Measurements from ENCODE around the gene CD160.
"Not testable (repeated sequence)": the region's sequence is repeated elsewhere in the genome, so short reads cannot be mapped to it uniquely, and the experiment has no call there.

Gene CD160

DNA sequence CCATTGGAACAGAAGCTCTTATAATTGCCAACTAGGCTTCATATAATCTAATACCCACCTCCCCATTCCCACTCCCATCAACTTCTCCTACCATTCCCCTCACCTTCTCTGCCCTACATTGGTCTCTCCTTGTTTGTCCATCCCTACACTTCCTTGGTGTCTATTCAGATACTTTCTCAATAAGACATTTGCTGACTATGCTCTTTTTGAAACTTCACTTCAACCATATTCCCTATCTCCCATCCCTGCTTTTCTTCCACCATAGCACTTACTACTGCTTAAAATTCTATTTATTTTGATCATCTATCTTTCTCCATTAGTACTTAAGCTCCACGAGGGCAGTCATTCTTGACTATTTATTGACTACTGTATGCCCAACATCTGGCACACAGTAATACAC, 40.4 kb downstream of the CD160 start:
- peaks cover 3% of the 10 kb centered on the region for H3K9me3 ChIP-seq (ENCODE audit: control insufficient read depth, insufficient read depth, low read length)
- no peak overlapping the region for H3K9ac ChIP-seq (ENCODE audit: low read depth, low read length)
- H3K36me3 ChIP-seq (ENCODE audit: insufficient read depth, low read length), result no peaks in the 10 kb centered on the region; the same call in 1 of the 2 replicates
- no peaks in the 10 kb centered on the region for H3K4me1 ChIP-seq (ENCODE audit: insufficient read depth, low read length)

DNA sequence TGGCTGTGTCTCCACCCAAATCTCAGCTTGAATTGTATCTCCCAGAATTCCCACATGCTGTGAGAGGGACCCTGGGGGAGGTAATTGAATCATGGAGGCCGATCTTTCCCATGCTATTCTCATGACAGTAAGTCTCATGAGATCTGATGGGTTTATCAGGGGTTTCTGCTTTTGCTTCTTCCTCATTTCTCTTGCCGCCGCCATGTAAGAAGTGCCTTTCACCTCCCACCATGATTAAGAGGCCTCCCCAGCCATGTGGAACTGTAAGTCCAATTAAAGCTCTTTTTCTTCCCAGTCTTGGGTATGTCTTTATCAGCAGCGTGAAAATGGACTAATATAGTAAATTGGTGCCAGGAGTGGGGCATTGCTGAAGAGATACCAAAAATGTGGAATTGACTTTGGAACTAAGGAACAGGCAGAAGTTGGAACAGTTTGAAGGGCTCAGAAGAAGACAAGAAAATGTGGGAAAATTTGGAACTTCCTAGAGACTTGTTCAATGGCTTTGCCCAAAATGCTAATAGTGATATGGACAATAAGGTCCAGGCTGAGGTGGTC, 41.2 kb downstream of the CD160 start:
- not testable (repeated sequence) for H3K36me3 ChIP-seq (ENCODE audit: insufficient read depth, low read length); H3K9me3 ChIP-seq (ENCODE audit: control insufficient read depth, insufficient read depth, low read length); H3K4me1 ChIP-seq (ENCODE audit: insufficient read depth, low read length); H3K9ac ChIP-seq (ENCODE audit: low read depth, low read length)

DNA sequence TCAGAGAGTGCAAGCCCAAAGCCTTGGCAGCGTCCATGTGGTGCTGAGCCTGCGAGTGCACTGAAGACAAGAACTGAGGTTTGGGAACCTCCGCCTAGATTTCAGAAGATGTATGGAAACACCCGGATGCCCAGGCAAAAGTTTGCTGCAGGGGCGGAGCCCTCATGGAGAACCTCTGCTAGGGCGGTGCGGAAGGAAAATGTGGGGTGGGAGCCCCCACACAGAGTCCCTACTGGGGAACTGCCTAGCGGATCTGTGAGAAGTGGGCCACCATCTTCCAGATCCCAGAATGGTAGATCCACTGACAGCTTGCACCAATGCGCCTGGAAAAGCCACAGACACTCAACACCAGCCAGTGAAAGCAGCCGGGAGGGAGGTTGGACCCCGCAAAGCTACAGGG, 42.2 kb downstream of the CD160 start:
- H3K36me3 ChIP-seq (ENCODE audit: insufficient read depth, low read length); H3K9me3 ChIP-seq (ENCODE audit: control insufficient read depth, insufficient read depth, low read length); H3K9ac ChIP-seq (ENCODE audit: low read depth, low read length); H3K4me1 ChIP-seq (ENCODE audit: insufficient read depth, low read length): not testable (repeated sequence)

DNA sequence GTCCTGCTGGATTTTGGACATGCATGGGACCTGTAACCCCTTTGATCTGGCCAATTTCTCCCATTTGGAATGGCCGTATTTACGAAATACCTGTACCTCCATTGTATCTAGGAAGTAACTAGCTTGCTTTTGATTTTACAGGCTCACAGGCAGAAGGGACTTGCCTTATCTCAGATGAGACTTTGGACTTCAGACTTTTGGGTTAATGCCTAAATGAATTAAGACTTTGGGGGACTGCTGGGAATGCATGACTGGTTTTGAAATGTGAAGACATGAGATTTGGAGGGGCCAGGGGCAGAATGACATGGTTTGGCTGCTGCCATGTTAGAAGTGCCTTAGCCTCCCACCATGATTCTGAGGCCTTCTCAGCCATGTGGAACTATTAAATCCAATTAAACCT, 42.7 kb downstream of the CD160 start:
- not testable (repeated sequence) for H3K36me3 ChIP-seq (ENCODE audit: insufficient read depth, low read length); H3K9ac ChIP-seq (ENCODE audit: low read depth, low read length); H3K9me3 ChIP-seq (ENCODE audit: control insufficient read depth, insufficient read depth, low read length); H3K4me1 ChIP-seq (ENCODE audit: insufficient read depth, low read length)

DNA sequence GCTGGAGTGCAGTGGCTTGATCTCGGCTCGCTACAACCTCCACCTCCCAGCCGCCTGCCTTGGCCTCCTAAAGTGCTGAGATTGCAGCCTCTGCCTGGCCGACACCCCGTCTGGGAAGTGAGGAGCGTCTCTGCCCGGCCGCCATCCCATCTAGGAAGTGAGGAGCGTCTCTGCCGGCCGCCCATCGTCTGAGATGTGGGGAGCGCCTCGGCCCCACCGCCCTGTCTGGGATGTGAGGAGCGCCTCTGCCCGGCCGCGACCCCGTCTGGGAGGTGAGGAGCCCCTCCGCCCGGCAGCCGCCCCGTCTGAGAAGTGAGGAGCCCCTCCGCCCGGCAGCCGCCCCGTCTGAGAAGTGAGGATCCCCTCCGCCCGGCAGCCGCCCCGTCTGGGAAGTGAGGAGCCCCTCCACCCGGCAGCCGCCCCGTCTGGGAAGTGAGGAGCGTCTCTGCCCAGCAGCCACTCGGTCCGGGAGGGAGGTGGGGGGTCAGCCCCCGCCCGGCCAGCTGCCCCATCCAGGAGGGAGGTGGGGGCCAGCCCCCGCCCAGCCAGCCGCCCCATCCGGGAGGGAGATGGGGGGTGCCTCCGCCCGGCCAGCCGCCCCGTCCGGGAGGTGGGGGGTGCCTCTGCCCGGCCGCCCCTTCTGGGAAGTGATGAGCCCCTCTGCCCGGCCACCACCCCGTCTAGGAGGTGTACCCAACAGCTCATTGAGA, 45.1 kb downstream of the CD160 start:
- not testable (repeated sequence) for H3K36me3 ChIP-seq (ENCODE audit: insufficient read depth, low read length); H3K9me3 ChIP-seq (ENCODE audit: control insufficient read depth, insufficient read depth, low read length); H3K4me1 ChIP-seq (ENCODE audit: insufficient read depth, low read length); H3K9ac ChIP-seq (ENCODE audit: low read depth, low read length)

DNA sequence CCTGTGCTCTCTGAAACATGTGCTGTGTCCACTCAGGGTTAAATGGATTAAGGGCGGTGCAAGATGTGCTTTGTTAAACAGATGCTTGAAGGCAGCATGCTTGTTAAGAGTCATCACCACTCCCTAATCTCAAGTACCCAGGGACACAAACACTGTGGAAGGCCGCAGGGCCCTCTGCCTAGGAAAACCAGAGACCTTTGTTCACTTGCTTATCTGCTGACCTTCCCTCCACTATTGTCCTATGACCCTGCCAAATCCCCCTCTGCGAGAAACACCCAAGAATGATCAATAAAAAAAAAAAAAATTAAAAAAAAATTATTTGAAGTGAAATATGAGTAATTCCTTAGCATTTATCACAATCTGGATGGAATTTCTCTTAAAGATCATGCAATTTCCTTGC, 45.8 kb downstream of the CD160 start:
- H3K9ac ChIP-seq (ENCODE audit: low read depth, low read length); H3K9me3 ChIP-seq (ENCODE audit: control insufficient read depth, insufficient read depth, low read length); H3K4me1 ChIP-seq (ENCODE audit: insufficient read depth, low read length); H3K36me3 ChIP-seq (ENCODE audit: insufficient read depth, low read length): not testable (repeated sequence)

DNA sequence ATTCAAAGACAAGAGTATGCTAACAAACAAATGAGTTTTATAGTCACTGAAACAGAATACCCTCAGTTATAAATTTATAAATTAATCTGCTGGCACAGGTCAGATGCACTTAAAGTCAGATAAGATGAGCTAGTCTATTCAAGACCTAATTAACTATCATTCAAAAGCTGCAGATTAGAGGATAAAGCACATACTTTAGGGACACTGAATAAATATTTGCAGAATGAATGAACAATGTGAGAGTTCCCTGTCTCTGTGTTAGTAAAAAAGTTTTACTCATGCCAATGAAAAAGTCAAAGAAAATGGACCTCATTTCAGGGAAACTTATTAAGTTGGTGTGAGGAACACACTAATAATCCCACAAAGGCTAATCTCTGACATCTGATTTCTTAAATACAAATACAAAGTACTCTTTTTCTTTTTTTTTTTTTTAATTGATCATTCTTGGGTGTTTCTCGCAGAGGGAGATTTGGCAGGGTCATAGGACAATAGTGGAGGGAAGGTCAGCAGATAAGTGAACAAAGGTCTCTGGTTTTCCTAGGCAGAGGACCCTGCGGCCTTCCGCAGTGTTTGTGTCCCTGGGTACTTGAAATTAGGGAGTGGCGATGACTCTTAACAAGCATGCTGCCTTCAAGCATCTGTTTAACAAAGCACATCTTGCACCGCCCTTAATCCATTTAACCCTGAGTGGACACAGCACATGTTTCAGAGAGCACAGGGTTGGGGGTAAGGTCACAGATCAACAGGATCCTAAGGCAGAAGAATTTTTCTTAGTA, 46.5 kb downstream of the CD160 start:
- H3K9me3 ChIP-seq (ENCODE audit: control insufficient read depth, insufficient read depth, low read length), result not testable (repeated sequence)

DNA sequence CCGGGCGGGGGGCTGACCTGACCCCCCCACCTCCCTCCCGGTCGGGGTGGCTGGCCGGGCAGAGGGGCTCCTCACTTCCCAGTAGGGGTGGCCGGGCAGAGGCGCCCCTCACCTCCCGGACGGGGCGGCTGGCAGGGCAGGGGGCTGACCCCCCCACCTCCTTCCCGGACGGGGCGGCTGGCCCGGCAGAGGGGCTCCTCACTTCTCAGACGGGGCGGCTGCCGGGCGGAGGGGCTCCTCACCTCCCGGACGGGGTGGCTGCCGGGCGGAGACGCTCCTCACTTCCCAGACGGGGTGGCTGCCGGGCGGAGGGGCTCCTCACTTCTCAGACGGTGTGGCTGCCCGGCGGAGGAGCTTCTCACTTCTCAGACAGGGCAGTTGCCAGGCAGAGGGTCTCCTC, 47.6 kb downstream of the CD160 start:
- H3K36me3 ChIP-seq (ENCODE audit: insufficient read depth, low read length); H3K9me3 ChIP-seq (ENCODE audit: control insufficient read depth, insufficient read depth, low read length); H3K4me1 ChIP-seq (ENCODE audit: insufficient read depth, low read length); H3K9ac ChIP-seq (ENCODE audit: low read depth, low read length): not testable (repeated sequence)

More for the DNA sequence above, 46.5 kb downstream of the CD160 start:
- H3K4me1 ChIP-seq (ENCODE audit: insufficient read depth, low read length); H3K9ac ChIP-seq (ENCODE audit: low read depth, low read length); H3K36me3 ChIP-seq (ENCODE audit: insufficient read depth, low read length): not testable (repeated sequence)

DNA sequence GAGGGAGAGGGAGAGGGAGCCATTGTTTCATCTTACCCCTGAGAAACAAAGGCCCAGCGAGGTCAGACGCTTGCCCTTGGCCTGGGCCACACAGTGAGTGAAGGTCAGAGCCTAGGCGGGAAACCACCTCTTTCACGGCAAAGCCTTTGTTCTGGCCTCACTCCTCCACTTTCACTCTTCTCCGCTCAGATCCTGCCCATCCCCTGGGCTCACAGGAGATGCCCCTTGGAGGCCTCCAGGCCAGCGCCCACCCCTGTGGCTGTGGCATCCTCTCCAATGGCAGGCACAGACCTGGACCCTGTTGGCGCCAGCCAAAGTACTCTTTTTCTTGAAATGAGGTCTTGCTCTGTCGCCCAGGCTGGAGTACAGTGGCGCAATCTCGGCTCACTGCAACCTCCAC, 48.7 kb downstream of the CD160 start:
- not testable (repeated sequence) for H3K9me3 ChIP-seq (ENCODE audit: control insufficient read depth, insufficient read depth, low read length); H3K4me1 ChIP-seq (ENCODE audit: insufficient read depth, low read length); H3K9ac ChIP-seq (ENCODE audit: low read depth, low read length); H3K36me3 ChIP-seq (ENCODE audit: insufficient read depth, low read length)

DNA sequence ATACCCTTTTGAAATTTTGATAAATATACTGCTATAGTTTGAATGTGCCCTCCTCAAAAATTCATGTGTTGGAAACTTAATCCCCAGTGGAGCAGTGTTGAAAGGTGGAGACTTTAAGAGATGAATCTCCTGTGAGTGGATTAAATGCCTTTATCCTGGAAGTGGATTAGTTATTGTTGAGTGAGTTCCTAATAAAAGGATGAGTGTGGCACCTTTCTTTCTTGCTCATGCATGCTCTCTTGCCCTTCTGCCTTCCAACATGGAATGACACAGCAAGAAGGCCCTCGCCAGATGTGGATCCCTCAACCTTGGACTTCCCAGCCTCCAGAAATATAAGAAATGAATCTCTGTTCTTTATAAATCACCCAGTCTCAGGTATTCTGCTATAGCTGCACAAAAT, 51.8 kb downstream of the CD160 start:
- no peaks in the 10 kb centered on the region for H3K4me1 ChIP-seq (ENCODE audit: insufficient read depth, low read length)

DNA sequence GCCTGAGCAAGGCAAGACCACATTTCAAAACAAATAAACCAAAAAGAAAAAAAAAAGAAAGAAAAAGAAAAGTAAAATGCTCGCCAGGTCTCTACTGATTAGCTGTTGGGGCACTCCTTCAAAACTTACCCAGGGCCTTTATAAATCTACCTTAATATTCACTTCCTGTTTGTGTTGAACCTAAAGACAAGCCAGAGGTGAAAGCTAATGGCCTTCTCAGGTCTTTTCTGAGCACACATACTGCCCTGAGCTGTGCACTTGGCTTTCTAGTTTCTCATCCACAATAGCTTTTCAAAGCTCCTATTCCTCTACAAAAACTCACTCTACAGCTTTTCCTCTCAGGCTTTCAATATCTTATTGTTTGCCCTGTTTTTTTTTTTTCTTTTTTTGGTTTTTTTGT, 54.1 kb downstream of the CD160 start:
- Histone ChIP-seq H3K9ac (ENCODE audit: low read depth, low read length) (no peak overlapping the region), H3K36me3 (ENCODE audit: insufficient read depth, low read length) (no peaks in the 10 kb centered on the region; the same call in 1 of the 2 replicates), H3K4me1 (ENCODE audit: insufficient read depth, low read length) (no peaks in the 10 kb centered on the region), H3K9me3 (ENCODE audit: control insufficient read depth, insufficient read depth, low read length) (no peaks in the 10 kb centered on the region)

More for the DNA sequence above, 51.8 kb downstream of the CD160 start:
- Histone ChIP-seq H3K9ac (ENCODE audit: low read depth, low read length) (no peak overlapping the region), H3K36me3 (ENCODE audit: insufficient read depth, low read length) (no peaks in the 10 kb centered on the region; the same call in 1 of the 2 replicates), H3K9me3 (ENCODE audit: control insufficient read depth, insufficient read depth, low read length) (no peaks in the 10 kb centered on the region)

DNA sequence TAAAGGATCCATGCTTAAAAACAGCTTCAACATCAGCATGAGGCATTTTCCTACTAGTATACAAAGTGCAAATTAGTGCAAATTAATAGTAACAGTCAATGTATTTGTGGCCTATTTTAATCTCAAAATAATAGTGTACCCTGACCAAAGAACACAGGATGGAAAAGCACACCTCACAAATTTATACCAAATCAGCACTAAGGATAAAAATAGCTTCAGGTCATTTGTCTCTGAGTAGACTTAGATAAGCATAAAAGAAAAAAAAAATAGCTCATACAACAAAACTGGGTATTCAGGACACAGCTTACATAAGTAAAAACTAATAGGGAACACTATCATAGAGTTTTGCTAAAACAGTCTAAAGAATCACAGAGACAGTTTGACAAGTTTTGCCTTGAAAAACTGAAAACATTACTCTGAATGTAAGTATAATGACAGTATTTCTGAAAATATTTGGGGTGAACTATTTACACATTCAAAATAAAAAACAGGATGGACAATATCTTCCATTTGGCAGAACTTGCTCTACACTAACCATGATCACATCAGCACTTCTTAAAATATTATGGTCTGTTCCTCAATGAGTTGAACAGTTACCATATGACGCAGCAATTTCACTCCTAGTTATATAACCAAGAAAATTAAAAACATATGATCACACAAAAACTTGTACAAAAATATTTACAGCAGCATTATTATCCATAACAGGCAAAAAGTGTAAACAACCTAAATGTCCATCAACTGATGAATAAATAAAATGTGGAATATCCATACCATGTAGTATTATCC, 58.3 kb downstream of the CD160 start:
- H3K36me3 ChIP-seq (ENCODE audit: insufficient read depth, low read length), result no peaks in the 10 kb centered on the region
- no peaks in the 10 kb centered on the region; the same call in 1 of the 2 replicates for H3K4me1 ChIP-seq (ENCODE audit: insufficient read depth, low read length)
- no peak overlapping the region for H3K9ac ChIP-seq (ENCODE audit: low read depth, low read length)
- H3K9me3 ChIP-seq (ENCODE audit: control insufficient read depth, insufficient read depth, low read length), result no peaks in the 10 kb centered on the region

DNA sequence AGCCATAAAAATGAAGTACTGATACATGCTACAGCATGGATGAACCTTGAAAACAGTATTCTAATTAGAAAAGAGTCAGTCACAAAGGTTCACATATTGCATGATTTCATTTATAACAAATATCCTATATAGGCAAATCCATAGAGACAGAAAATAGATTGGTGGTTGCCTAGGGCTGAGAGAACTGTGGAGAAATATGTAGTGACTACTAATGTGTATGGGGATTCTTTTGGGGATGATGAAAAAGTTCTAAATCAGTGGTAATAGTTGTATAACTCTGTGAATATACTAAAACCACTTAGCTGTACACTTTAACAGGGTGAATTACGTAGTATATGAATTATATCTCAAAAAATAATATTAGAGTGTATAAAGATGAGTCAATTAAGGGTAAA, 58.8 kb downstream of the CD160 start:
- Histone ChIP-seq H3K4me1 (ENCODE audit: insufficient read depth, low read length) (no peaks in the 10 kb centered on the region; the same call in 1 of the 2 replicates), H3K9me3 (ENCODE audit: control insufficient read depth, insufficient read depth, low read length) (no peaks in the 10 kb centered on the region), H3K9ac (ENCODE audit: low read depth, low read length) (no peak overlapping the region), H3K36me3 (ENCODE audit: insufficient read depth, low read length) (no peaks in the 10 kb centered on the region)

DNA sequence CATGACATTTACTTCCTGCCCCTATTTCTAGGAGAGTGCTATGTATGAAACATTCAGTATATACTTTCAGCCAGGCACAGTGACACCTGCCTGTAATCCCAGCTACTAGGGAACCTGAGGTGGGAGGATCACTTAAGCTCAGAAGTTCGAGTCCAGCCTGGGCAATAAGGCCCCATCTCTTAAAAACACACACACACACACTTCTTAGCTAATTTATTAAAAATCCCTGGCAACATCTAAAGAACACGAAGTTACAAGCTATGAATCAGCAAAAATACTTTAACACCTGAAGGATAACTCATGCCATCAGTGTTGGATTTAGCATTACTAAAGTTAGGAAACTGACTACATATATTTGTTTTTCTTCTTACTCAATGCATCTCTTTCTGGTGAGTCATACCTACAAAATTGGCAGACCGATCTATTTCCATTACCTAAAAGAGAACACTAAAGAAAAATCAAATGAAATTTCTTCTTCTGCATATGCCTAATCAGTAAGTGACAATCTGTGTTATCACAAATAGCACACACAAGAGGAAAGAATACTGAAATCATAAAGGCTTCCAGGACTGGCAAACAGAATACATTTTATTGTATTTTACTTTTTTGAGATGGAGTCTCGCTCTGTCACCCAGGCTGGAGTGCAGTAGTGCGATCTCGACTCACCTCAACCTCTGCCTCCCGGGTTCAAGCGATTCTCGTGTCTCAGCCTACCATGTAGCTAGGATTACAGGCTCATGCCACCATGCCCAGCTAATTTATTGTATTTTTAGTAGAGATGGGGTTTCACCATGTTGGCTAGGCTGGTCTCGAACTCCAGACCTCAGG, 63.2 kb downstream of the CD160 start:
- Histone ChIP-seq H3K4me1 (ENCODE audit: insufficient read depth, low read length) (peaks cover 15% of the 10 kb centered on the region; the same call in 1 of the 2 replicates), H3K9me3 (ENCODE audit: control insufficient read depth, insufficient read depth, low read length) (no peaks in the 10 kb centered on the region), H3K36me3 (ENCODE audit: insufficient read depth, low read length) (no peaks in the 10 kb centered on the region), H3K9ac (ENCODE audit: low read depth, low read length) (no peak overlapping the region)

All from ES-I3 (cell line).